Hematopoietic multipotent progenitor cell (in vitro differentiated cells): ENCODE data around the gene GRIN3A. TPM values are rescaled to one million over a fixed set of nuclear protein-coding genes. Genes with fewer than 3 reads are reported as not detected.

Experiments used
- DNase-seq, 3 donors: peaks; one replicate each; pipeline ENCODE4 v3.0.0-alpha.2; 2011 to 2015; ENCODE audit warnings: low read depth in 2 of 3, low spot score in 2 of 3
- total RNA-seq: library from RNA; depleted of rRNA; stranded (reverse); fragments of >200 nt; gene quantifications from one replicate; pipeline ENCODE4 v1.2.3, GENCODE V29; 2012

Gene GRIN3A
- total RNA-seq, 1 donor, result under 0.01 TPM

GRCh38 chr9:101706261-101706798 is 32.1 kb downstream of the GRIN3A start:
- peak in 1 of 3 donors; percentile 30 for DNase-seq

- peak; percentile 5 to 92 (median 65) for DNase-seq
These were observed 33.2 kb downstream of the GRIN3A start for GRCh38 chr9:101705135-101705661.

GRCh38 chr9:101702257-101702656 is 36.2 kb downstream of the GRIN3A start:
- no peak for DNase-seq

GRCh38 chr9:101693546-101694336 is 44.7 kb downstream of the GRIN3A start:
- no peak for DNase-seq

- no peak for DNase-seq
These were observed 46.8 kb downstream of the GRIN3A start for GRCh38 chr9:101691657-101692056.

GRCh38 chr9:101689039-101689438 is 49.4 kb downstream of the GRIN3A start:
- no peak for DNase-seq

GRCh38 chr9:101684665-101685064 is 53.8 kb downstream of the GRIN3A start:
- no peak for DNase-seq

GRCh38 chr9:101683236-101683635 is 55.2 kb downstream of the GRIN3A start:
- DNase-seq, result no peak

GRCh38 chr9:101677861-101678260 is 60.6 kb downstream of the GRIN3A start:
- no peak for DNase-seq

GRCh38 chr9:101675341-101675740 is 63.1 kb downstream of the GRIN3A start:
- DNase-seq, result no peak

GRCh38 chr9:101674165-101674564 is 64.3 kb downstream of the GRIN3A start:
- peak in 1 of 3 donors; percentile 1 for DNase-seq

GRCh38 chr9:101673642-101674041 is 64.8 kb downstream of the GRIN3A start:
- DNase-seq, result no peak

- no peak for DNase-seq
These were observed 66.9 kb downstream of the GRIN3A start for GRCh38 chr9:101671567-101671966.

- DNase-seq, result no peak
These were observed 70.0 kb downstream of the GRIN3A start for GRCh38 chr9:101668421-101668820.

GRCh38 chr9:101664453-101664852 is 74.0 kb downstream of the GRIN3A start:
- DNase-seq, result peak in 2 of 3 donors; percentile 27 to 77

- no peak for DNase-seq
These were observed 85.8 kb downstream of the GRIN3A start for GRCh38 chr9:101652601-101653175.

GRCh38 chr9:101650142-101650541 is 88.3 kb downstream of the GRIN3A start:
- DNase-seq, result no peak

- DNase-seq, result no peak
These were observed 90.0 kb downstream of the GRIN3A start for GRCh38 chr9:101648493-101648892.

GRCh38 chr9:101639785-101640665 is 98.4 kb downstream of the GRIN3A start:
- DNase-seq, result no peak

GRCh38 chr9:101639311-101639710 is 99.1 kb downstream of the GRIN3A start:
- no peak for DNase-seq

- no peak for DNase-seq
These were observed 102.2 kb downstream of the GRIN3A start for GRCh38 chr9:101636247-101636646.
